H9 (cell line): Measurements from ENCODE around the gene ABR. TPM values are rescaled to one million over a fixed set of nuclear protein-coding genes. Genes with fewer than 3 reads are reported as not detected.

Experiments
- DNase-seq: peaks from one replicate; pipeline ENCODE4 v3.0.0-alpha.2; 2017
- H2AFZ ChIP-seq: one replicate; pipeline ENCODE4 v1.6.1; 2013; ENCODE audit warnings: mild to moderate bottlenecking, low read length, control low read depth, moderate library complexity
- H2AK5ac ChIP-seq: 2 replicates; pipeline ENCODE4 v1.6.1; 2013; ENCODE audit warnings: low read length, control low read depth, mixed read lengths; ENCODE audit not compliant: insufficient read length
- H2BK120ac ChIP-seq: one replicate; pipeline ENCODE4 v1.6.1; 2013; ENCODE audit warnings: low read depth, mild to moderate bottlenecking, low read length, control low read depth, inconsistent platforms; ENCODE audit not compliant: poor library complexity, severe bottlenecking
- H2BK12ac ChIP-seq: 2 replicates; pipeline ENCODE4 v1.6.1; 2013; ENCODE audit warnings: low read length, control low read depth, mixed read lengths, low read depth; ENCODE audit not compliant: insufficient read length
- H2BK15ac ChIP-seq: 2 replicates; pipeline ENCODE4 v1.6.1; 2013; ENCODE audit warnings: low read depth, low read length, control low read depth
- H2BK20ac ChIP-seq: one replicate; pipeline ENCODE4 v1.6.1; 2013; ENCODE audit warnings: low read depth, mild to moderate bottlenecking, low read length, control low read depth, inconsistent platforms; ENCODE audit not compliant: poor library complexity, severe bottlenecking
- H2BK5ac ChIP-seq: 2 replicates; pipeline ENCODE4 v1.6.1; 2013; ENCODE audit warnings: low read length, control low read depth, mixed read lengths; ENCODE audit not compliant: insufficient read length
- H3K14ac ChIP-seq: 2 replicates; pipeline ENCODE4 v1.6.1; 2013; ENCODE audit warnings: low read length, control low read depth; ENCODE audit not compliant: insufficient read depth
- H3K18ac ChIP-seq: 2 replicates; pipeline ENCODE4 v1.6.1; 2013; ENCODE audit warnings: low read depth, mild to moderate bottlenecking, mixed read lengths, low read length, control low read depth; ENCODE audit not compliant: insufficient read length
- H3K23ac ChIP-seq: 2 replicates; pipeline ENCODE4 v1.6.1; 2013; ENCODE audit warnings: low read length, control low read depth, mixed read lengths, low read depth; ENCODE audit not compliant: insufficient read length
- H3K23me2 ChIP-seq: 2 replicates; pipeline ENCODE4 v1.6.1; 2013; ENCODE audit warnings: low read depth, mild to moderate bottlenecking, mixed read lengths, low read length, control low read depth; ENCODE audit not compliant: insufficient read length, poor library complexity, severe bottlenecking
- H3K27ac ChIP-seq: 2 replicates; pipeline ENCODE4 v1.5.1; 2013; ENCODE audit warnings: low read length, control low read depth, mixed read lengths, low read depth; ENCODE audit not compliant: insufficient read length
- H3K27me3 ChIP-seq: 2 replicates; pipeline ENCODE4 v1.6.1; 2013; ENCODE audit warnings: low read length, control low read depth, inconsistent platforms; ENCODE audit not compliant: insufficient read depth
- H3K4ac ChIP-seq: 2 replicates; pipeline ENCODE4 v1.6.1; 2013; ENCODE audit warnings: low read depth, mild to moderate bottlenecking, control low read depth, inconsistent platforms, low read length, moderate library complexity
- H3K4me1 ChIP-seq: 2 replicates; pipeline ENCODE4 v1.6.1; 2013; ENCODE audit warnings: low read length, control low read depth, inconsistent platforms; ENCODE audit not compliant: insufficient read depth
- H3K4me2 ChIP-seq: 2 replicates; pipeline ENCODE4 v1.6.1; 2013; ENCODE audit warnings: low read length, control low read depth, mixed read lengths; ENCODE audit not compliant: insufficient read length, insufficient read depth
- H3K56ac ChIP-seq: 2 replicates; pipeline ENCODE4 v1.6.1; 2013; ENCODE audit warnings: low read depth, mild to moderate bottlenecking, mixed read lengths, low read length, control low read depth; ENCODE audit not compliant: insufficient read length
- H3K79me1 ChIP-seq: 2 replicates; pipeline ENCODE4 v1.6.1; 2013; ENCODE audit warnings: low read depth, mild to moderate bottlenecking, moderate library complexity, low read length, control low read depth, inconsistent platforms; ENCODE audit not compliant: insufficient read depth, poor library complexity, severe bottlenecking
- H3K79me2 ChIP-seq: 2 replicates; pipeline ENCODE4 v1.6.1; 2013; ENCODE audit warnings: low read length, control low read depth, inconsistent platforms; ENCODE audit not compliant: insufficient read depth
- H3K9ac ChIP-seq: 2 replicates; pipeline ENCODE4 v1.6.1; 2013; ENCODE audit warnings: low read length, control low read depth, mixed read lengths; ENCODE audit not compliant: insufficient read length; ENCODE audit errors: extremely low read depth
- H3K9me3 ChIP-seq: one replicate; pipeline ENCODE4 v1.6.1; 2013; ENCODE audit warnings: low read depth, low read length, inconsistent platforms; ENCODE audit not compliant: control insufficient read depth
- H3T11ph ChIP-seq: one replicate; pipeline ENCODE4 v1.6.1; 2013; ENCODE audit warnings: mild to moderate bottlenecking, low read length, control low read depth, inconsistent platforms
- H4K20me1 ChIP-seq: one replicate; pipeline ENCODE4 v1.6.1; 2013; ENCODE audit not compliant: control insufficient read depth, insufficient read length, insufficient read depth
- H4K5ac ChIP-seq: 2 replicates; pipeline ENCODE4 v1.6.1; 2013; ENCODE audit warnings: low read depth, mild to moderate bottlenecking, mixed read lengths, low read length, control low read depth; ENCODE audit not compliant: insufficient read length
- H4K8ac ChIP-seq: replicated peaks from 2 replicates; pipeline ENCODE4 v1.6.1; 2013; ENCODE audit warnings: low read length, control low read depth, mixed read lengths, low read depth; ENCODE audit not compliant: insufficient read length
- H4K91ac ChIP-seq: 2 replicates; pipeline ENCODE4 v1.6.1; 2013; ENCODE audit warnings: low read depth, mild to moderate bottlenecking, moderate library complexity, mixed read lengths, low read length, control low read depth; ENCODE audit not compliant: insufficient read length
- H3K27ac Mint-ChIP-seq, 3 experiments: 2 replicates in 2 of 3; 3 replicates in 1 of 3; pipeline ENCODE4 v1.8.0; 2020 to 2021; ENCODE audit warnings: mixed read lengths in 3 of 3, mild to moderate bottlenecking in 1 of 3, moderate library complexity in 1 of 3
- H3K27me3 Mint-ChIP-seq: 2 replicates; pipeline ENCODE4 v1.8.0; 2021; ENCODE audit warnings: low read depth, mild to moderate bottlenecking, moderate library complexity, mixed read lengths
- H3K36me3 Mint-ChIP-seq, 3 experiments: 2 replicates in 2 of 3; 3 replicates in 1 of 3; pipeline ENCODE4 v1.8.0; 2020 to 2021; ENCODE audit warnings: low read depth in 3 of 3, mixed read lengths in 3 of 3; ENCODE audit not compliant: insufficient read depth in 1 of 3
- H3K4me1 Mint-ChIP-seq, 2 experiments: 2 replicates each; pipeline ENCODE4 v1.8.0; 2020; ENCODE audit warnings: mixed read lengths in 2 of 2
- H3K4me3 Mint-ChIP-seq, 2 experiments: 2 replicates in 1 of 2; 3 replicates in 1 of 2; pipeline ENCODE4 v1.8.0; 2020 to 2021; ENCODE audit warnings: mild to moderate bottlenecking in 2 of 2, mixed read lengths in 2 of 2, moderate library complexity in 1 of 2
- H3K9me3 Mint-ChIP-seq, 2 experiments: 2 replicates in 1 of 2; 3 replicates in 1 of 2; pipeline ENCODE4 v1.8.0; 2020; ENCODE audit warnings: mild to moderate bottlenecking in 2 of 2, mixed read lengths in 2 of 2, moderate library complexity in 1 of 2
- CTCF ChIP-seq: fragments of 200-600 bp; sonication (generic); conservative IDR thresholded peaks from 3 replicates; pipeline ENCODE4 v1.8.0; 2021; ENCODE audit warnings: antibody characterized with exemption, mild to moderate bottlenecking
- WGBS: extraction: QIAGEN DNeasy Blood & Tissue Kit; methylation state at CpG from one replicate; pipeline ENCODE4 v1.1.7; 2013; ENCODE audit warnings: missing lambda C conversion rate, low lambda C conversion rate, mixed read lengths; ENCODE audit not compliant: insufficient read length; ENCODE audit errors: extremely low coverage; 5-methylcytosine and 5-hydroxymethylcytosine counted together
- total RNA-seq: library from RNA; stranded (reverse); gene quantifications from 2 replicates; pipeline ENCODE4 v1.2.1, GENCODE V29; 2021

ABR gene
- total RNA-seq, 1 experiment from 2014 or later = 34.7 TPM

- Histone ChIP-seq H2BK5ac (no peak overlapping the region), H3T11ph (no peak overlapping the region), H2AFZ (no peak overlapping the region), H3K14ac (no peak overlapping the region), H4K20me1 (peaks cover 2% of the 10 kb centered on the region), H2BK20ac (no peak overlapping the region), H2BK12ac (no peak overlapping the region), H3K79me1 (peaks cover 13% of the 10 kb centered on the region), H3K27me3 (no peaks in the 10 kb centered on the region), H2BK15ac (no peak overlapping the region), H4K5ac (no peak overlapping the region), H2AK5ac (no peak overlapping the region), H3K18ac (no peak overlapping the region), H4K91ac (no peak overlapping the region), H3K4me2 (no peak overlapping the region), H3K4ac (no peak overlapping the region), H3K27ac (peak overlapping the region; percentile 13), H3K23ac (no peak overlapping the region), H4K8ac (no peak overlapping the region), H3K4me1 (peaks cover 5% of the 10 kb centered on the region; the same call in 1 of the 2 replicates), H3K9me3 (no peaks in the 10 kb centered on the region), H3K23me2 (no peaks in the 10 kb centered on the region), H2BK120ac (no peak overlapping the region), H3K56ac (no peak overlapping the region), H3K79me2 (peaks cover 29% of the 10 kb centered on the region; the same call in 1 of the 2 replicates), H3K9ac (no peak overlapping the region)
- no peak for TF ChIP-seq CTCF
- no peak for DNase-seq
- no peaks in the 10 kb centered on the region; a peak in 1 of 5 replicates for H3K9me3 Mint-ChIP-seq
- peaks cover 14 to 33% (median 29%) of the 10 kb centered on the region in 3 experiments for H3K36me3 Mint-ChIP-seq
- H3K27me3 Mint-ChIP-seq = no peaks in the 10 kb centered on the region
- peaks cover 47 to 60% of the 10 kb centered on the region in 2 experiments for H3K4me1 Mint-ChIP-seq
- WGBS = no CpG with 5 or more reads among the region's 18 CpGs
- H3K4me3 Mint-ChIP-seq = peak overlapping the region in 1 of 2 experiments; percentile 13; a peak in 2 of 5 replicates
- H3K27ac Mint-ChIP-seq = peak overlapping the region; percentile 47 to 95 (median 59); a peak in 5 of 7 replicates
These were observed 209.9 kb downstream of the ABR start for GRCh38 chr17:969811-970355.
